Left lung (tissue), 14 donors: ENCODE results near the gene CLCN5. TPM values are rescaled to one million over a fixed set of nuclear protein-coding genes. Genes with fewer than 3 reads are reported as not detected.

Experiments
- ATAC-seq: fragments of 200-7000 bp; cut with Tn5 transposase; one replicate; pipeline ENCODE4 v1.9.1; 2020; ENCODE audit warnings: moderate library complexity
- DNase-seq, 4 donors: peaks; one replicate each; pipeline ENCODE4 v3.0.0-alpha.2; 2013 to 2020
- H3K27ac ChIP-seq, 2 donors: fragments of 200-600 bp; sonication (generic) in 1 of 2; one replicate each; pipeline versions ENCODE4 v1.5.0 to v1.8.0; 2020 to 2021
- H3K27me3 ChIP-seq, 2 donors: fragments of 200-600 bp; sonication (generic) in 1 of 2; one replicate each; pipeline versions ENCODE4 v1.5.0 to v1.8.0; 2020 to 2021
- H3K36me3 ChIP-seq, 2 donors: fragments of 200-600 bp; sonication (generic) in 1 of 2; one replicate each; pipeline versions ENCODE4 v1.5.0 to v1.8.0; 2020 to 2021
- H3K4me1 ChIP-seq, 2 donors: fragments of 200-600 bp; one replicate each; pipeline ENCODE4 v1.8.0; 2021
- H3K4me3 ChIP-seq, 2 donors: fragments of 200-600 bp; sonication (generic) in 1 of 2; one replicate each; pipeline versions ENCODE4 v1.5.0 to v1.8.0; 2020 to 2021; ENCODE audit warnings: mild to moderate bottlenecking in 1 of 2
- H3K9me3 ChIP-seq, 2 donors: fragments of 200-600 bp; sonication (generic) in 1 of 2; one replicate each; pipeline versions ENCODE4 v1.5.0 to v1.8.0; 2020 to 2021
- intact Hi-C, 2 donors: fragments of 100-400 bp; cut with DNase I; formaldehyde crosslinking; loops; one replicate each; pipeline versions ENCODE4 v1.11.2 to v1.14.2; 2022
- long read RNA-seq, 12 donors: library from polyadenylated mRNA in 2 of 12; unstranded in 2 of 12; transcript quantifications; one replicate each; pipeline ENCODE4 v2.0.0 and lab custom pipeline, GENCODE V29; 2019 to 2026
- polyA plus RNA-seq, 6 donors: library from polyadenylated mRNA; unstranded; fragments of 120-200 nt; gene quantifications; one replicate each; pipeline ENCODE4 v1.2.1, GENCODE V29; 2013; ENCODE audit not compliant: insufficient read length in 6 of 6
- total RNA-seq, 2 donors: library from RNA; stranded (reverse); fragmentation: NEBNext Ultra II Directional; extraction: Animal tissue kit (Norgen Biotek cat#: 25700); gene quantifications; one replicate each; pipeline ENCODE4 v1.2.1, GENCODE V29; 2021
- TF ChIP-seq, protein P1 (sequence below), 2 donors: fragments of 200-600 bp; sonication (generic) in 1 of 2; IDR thresholded peaks; one replicate each; pipeline versions ENCODE4 v1.5.0 to v1.8.0; 2021; ENCODE audit warnings: antibody characterized with exemption in 2 of 2
- donor health status: DM: no; HTN: yes; CAD: no.
- donor health status: DM: no; HTN: no; CAD: no.

The CLCN5 gene
- 10 to 100 TPM; 14.5 to 19.5 TPM for total RNA-seq
- polyA plus RNA-seq: 10 to 100 TPM; 12.5 to 16.5 (median 14.7) TPM
- long read RNA-seq, donor 1, full-length matches to known transcripts: 1 of 1 reads
- long read RNA-seq, donor 1, partial matches to known transcripts: 0 of 1 reads
- long read RNA-seq, donor 1, other reads (novel, unspliced or antisense): 0 of 1 reads
- long read RNA-seq, donor 2, partial matches to known transcripts: 0 of 2 reads
- long read RNA-seq, donor 2, other reads (novel, unspliced or antisense): 0 of 2 reads
- long read RNA-seq, donor 3, full-length matches to known transcripts: 2 of 2 reads
- long read RNA-seq, donor 3, partial matches to known transcripts: 0 of 2 reads
- long read RNA-seq, donor 3, other reads (novel, unspliced or antisense): 0 of 2 reads
- long read RNA-seq, donor 4, partial matches to known transcripts: 0 of 1 reads
- long read RNA-seq, donor 4, other reads (novel, unspliced or antisense): 1 of 1 reads
- long read RNA-seq, donor 5, full-length matches to known transcripts: 2 of 2 reads
- long read RNA-seq, donor 5, partial matches to known transcripts: 0 of 2 reads
- long read RNA-seq, donor 5, other reads (novel, unspliced or antisense): 0 of 2 reads
- long read RNA-seq, donor 6: 0 reads
- long read RNA-seq, donor 7: 0 reads
- long read RNA-seq, donor 8: 0 reads
- long read RNA-seq, donor 9: 0 reads
- long read RNA-seq, donor 10: 0 reads
- long read RNA-seq, donor 11: 0 reads
- long read RNA-seq, donor 12: 0 reads

DNA sequence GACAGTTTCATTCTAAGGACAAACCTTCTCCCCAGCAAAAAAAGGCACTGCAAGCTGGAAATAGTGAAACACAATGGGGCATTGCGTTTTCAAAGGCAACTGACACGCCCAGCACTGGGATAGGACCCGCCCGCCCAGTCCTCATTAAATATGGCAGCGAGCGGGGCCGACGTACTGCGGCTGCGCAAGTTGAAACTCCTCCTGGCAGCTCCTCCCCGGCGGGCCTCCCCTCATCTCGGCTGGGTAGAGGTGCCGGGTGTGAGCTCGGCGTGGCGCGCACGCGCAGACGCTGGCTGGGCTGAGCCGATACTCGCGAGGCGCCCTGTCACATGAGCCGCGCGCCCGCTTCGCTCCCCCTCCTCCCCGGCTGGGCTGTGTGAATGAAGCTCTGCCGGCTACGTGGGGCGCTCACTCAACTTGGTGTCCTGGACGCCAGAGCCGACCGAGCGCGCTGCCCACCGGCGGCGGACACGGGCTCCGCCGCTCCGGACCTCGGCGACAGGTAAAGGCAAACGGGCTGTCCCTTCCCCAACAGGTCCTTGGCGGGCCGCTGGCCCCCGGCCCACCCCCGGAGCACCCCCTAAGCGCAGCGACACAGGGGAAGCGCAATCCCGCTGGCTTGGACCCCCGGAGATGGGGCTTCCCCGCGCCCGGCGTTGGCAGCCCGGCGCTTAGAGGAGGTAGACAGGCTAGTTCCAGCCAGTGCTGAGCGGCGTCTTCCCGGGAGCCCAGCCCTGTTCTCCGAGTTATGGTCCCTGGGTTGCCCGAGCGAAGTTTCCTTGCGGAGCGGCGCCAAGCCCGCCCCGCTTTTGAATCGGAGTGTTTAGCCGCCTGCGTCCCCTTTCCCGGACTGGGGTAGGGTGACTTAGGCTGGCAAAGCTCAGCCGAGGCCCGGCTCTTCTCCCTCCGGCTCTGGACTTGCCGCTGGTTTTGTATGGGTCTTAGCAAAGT lies at the start of gene CLCN5:
CLCN5 (plus strand) TSS at position 306 of the 951 bp plus-strand sequence. CDS start 2,703 bp downstream, outside the sequence.
- Histone ChIP-seq H3K27ac (peak within 1 kb of the TSS; percentile 74 to 83), H3K36me3 (no peaks in the 10 kb centered on the region), H3K4me3 (peak within 1 kb of the TSS; percentile 42 to 57), H3K4me1 (no peaks in the 10 kb centered on the region), H3K27me3 (no peaks in the 10 kb centered on the region), H3K9me3 (no peaks in the 10 kb centered on the region)
- DNase-seq (peak; percentile 91 to 98 (median 96)), ATAC-seq (peak; percentile 97)
- intact Hi-C loops: no loop called here
- TF ChIP-seq, protein P1, sequence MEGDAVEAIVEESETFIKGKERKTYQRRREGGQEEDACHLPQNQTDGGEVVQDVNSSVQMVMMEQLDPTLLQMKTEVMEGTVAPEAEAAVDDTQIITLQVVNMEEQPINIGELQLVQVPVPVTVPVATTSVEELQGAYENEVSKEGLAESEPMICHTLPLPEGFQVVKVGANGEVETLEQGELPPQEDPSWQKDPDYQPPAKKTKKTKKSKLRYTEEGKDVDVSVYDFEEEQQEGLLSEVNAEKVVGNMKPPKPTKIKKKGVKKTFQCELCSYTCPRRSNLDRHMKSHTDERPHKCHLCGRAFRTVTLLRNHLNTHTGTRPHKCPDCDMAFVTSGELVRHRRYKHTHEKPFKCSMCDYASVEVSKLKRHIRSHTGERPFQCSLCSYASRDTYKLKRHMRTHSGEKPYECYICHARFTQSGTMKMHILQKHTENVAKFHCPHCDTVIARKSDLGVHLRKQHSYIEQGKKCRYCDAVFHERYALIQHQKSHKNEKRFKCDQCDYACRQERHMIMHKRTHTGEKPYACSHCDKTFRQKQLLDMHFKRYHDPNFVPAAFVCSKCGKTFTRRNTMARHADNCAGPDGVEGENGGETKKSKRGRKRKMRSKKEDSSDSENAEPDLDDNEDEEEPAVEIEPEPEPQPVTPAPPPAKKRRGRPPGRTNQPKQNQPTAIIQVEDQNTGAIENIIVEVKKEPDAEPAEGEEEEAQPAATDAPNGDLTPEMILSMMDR (IDR thresholded peaks at IDR 0.05): no peak

DNA sequence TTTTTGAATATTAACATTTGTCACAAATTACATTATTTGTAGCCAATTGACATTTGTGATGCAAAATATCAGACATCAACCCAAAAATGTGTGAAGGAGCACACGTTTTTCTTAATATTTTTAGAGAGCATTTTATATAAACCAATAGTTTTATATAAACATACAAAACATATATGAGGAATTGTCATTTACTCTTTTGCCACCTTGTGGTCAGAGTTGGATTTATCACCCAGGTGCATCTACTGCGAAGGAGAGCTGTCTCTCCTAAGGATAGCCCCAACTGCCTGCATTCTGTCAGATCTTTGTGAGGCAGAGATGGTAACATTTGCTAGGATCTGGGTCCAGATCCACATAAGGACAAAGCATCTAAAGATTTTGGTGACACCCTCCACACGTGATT lies 45.6 kb upstream of the CLCN5 start:
- H3K4me1 ChIP-seq: peaks cover 0 to 8% of the 10 kb centered on the region in 2 donors
- no peaks in the 10 kb centered on the region for H3K36me3 ChIP-seq
- TF ChIP-seq, protein P1 (IDR thresholded peaks at IDR 0.05): peak; percentile 25 to 47
- H3K27me3 ChIP-seq: peaks cover 0 to 4% of the 10 kb centered on the region in 2 donors
- ATAC-seq: peak; percentile 13
- no peak overlapping the region for H3K27ac ChIP-seq
- H3K9me3 ChIP-seq: no peaks in the 10 kb centered on the region
- intact Hi-C loops: no loop called here
- no peak for DNase-seq
- no peak overlapping the region for H3K4me3 ChIP-seq

DNA sequence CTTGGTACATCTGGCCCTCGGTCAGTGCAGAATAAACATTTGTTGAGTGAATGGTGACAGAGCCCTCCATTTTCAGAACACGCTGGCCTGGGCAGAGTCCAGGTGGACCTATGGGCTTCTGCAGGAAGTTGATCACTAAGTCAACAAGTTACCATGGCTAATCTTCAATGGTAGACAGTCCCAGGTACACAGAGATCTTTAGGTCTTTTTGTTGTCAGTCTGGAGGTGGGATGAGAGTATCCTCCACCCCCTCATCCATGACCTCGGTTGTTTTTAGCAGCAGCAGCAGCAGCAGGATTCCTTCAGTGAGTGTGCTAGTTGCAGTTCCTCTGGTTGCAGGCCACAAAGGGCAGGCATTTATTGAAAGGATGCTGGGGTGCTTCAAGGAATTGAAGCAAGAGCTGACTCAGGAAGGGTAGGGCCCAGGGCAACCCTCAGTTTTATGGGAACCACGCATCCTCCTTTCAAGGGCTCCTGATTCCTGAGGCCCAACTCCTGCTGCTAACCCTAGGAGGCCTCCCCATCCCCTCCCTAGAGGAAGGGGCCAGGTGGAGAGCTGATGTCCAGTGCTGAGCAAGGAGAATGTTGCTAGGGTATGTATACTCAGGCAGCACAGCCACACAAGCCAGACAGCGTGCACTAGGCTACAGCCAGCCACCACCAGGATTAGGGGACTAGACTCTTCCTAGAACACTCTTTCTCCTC lies 44.8 kb upstream of the CLCN5 start:
- no peaks in the 10 kb centered on the region for H3K27me3 ChIP-seq
- no peak overlapping the region for H3K27ac ChIP-seq
- DNase-seq (no peak), ATAC-seq (no peak)
- intact Hi-C loops: no loop called here
- no peaks in the 10 kb centered on the region for H3K9me3 ChIP-seq
- H3K4me3 ChIP-seq: no peak overlapping the region
- H3K4me1 ChIP-seq: peaks cover 0 to 8% of the 10 kb centered on the region in 2 donors
- TF ChIP-seq, protein P1 (IDR thresholded peaks at IDR 0.05): no peak
- H3K36me3 ChIP-seq: no peaks in the 10 kb centered on the region

DNA sequence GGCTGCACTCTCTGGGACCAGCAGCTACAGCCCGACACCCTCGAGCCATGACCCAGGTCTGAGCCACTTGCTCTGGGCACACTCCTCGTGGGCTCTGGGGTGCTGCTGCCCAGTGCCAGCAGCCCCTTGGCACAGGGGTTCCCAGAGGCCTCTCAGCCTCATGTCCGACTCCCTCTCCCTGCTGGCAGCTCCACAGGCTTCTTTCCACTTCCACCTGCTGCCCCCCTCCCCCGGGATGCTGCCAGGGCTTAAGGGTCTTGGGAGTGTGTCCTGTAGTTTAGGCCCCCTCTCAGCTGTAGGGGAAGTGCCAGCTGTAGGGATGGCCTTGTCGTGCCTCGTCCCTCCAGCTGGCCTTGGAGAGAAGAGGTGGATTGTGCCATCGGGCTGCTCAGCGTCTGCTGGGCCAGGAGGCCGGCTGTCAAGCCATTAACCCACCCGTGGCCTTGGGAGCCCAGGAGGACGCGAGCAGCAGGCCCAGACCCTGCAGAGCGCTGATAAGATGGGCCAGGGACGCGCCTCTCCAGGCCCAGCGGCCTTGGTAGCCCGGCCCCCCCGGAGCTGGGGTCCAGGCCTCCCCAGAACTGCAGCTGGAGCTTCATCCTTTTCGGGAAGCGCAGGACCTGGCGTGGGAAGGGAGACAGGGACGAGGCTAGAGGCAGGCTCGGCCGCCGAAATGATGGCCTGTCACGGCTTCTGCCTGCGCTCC lies 44.1 kb upstream of the CLCN5 start:
- intact Hi-C loops: no loop called here

More for the DNA sequence above, 44.1 kb upstream of the CLCN5 start:
- H3K4me3 ChIP-seq: peak overlapping the region; percentile 42 to 53
- H3K4me1 ChIP-seq: peaks cover 0 to 8% of the 10 kb centered on the region in 2 donors
- H3K36me3 ChIP-seq: no peaks in the 10 kb centered on the region
- ATAC-seq (no peak), DNase-seq (peak in 1 of 4 donors; percentile 39)
- no peaks in the 10 kb centered on the region for H3K27me3 ChIP-seq
- H3K27ac ChIP-seq: peak overlapping the region; percentile 73 to 78
- TF ChIP-seq, protein P1 (IDR thresholded peaks at IDR 0.05): no peak
- H3K9me3 ChIP-seq: no peaks in the 10 kb centered on the region
